Measurements from ENCODE around the gene UCN.
"Not testable (repeated sequence)": the region's sequence is repeated elsewhere in the genome, so short reads cannot be mapped to it uniquely, and the experiment has no call there.

UCN gene

GRCh38 chr2:27308359-27308881, at the start of gene UCN:
Gene UCN (minus strand): TSS chr2:27308445. CDS start chr2:27307895, 550 bp downstream.
- no peak for DNase-seq

- DNase-seq: peak; percentile 90
Observed at GRCh38 chr2:27356382-27357181, 48.3 kb upstream of the UCN start, which contains the start of gene GTF3C2. Gene GTF3C2 (minus strand): TSS chr2:27356764. CDS start chr2:27343554, 13,210 bp downstream.

GRCh38 chr2:27356056-27356381, 47.8 kb upstream of the UCN start:
- DNase-seq: no peak

GRCh38 chr2:27354597-27354927, 46.3 kb upstream of the UCN start:
- DNase-seq: no peak

- no peak for DNase-seq
Observed at GRCh38 chr2:27353762-27354596, 45.7 kb upstream of the UCN start.

- not testable (repeated sequence) for DNase-seq
Observed at GRCh38 chr2:27353386-27353761, 45.1 kb upstream of the UCN start.

GRCh38 chr2:27351802-27352598, 43.8 kb upstream of the UCN start:
- no peak for DNase-seq

GRCh38 chr2:27350106-27350693, 42.0 kb upstream of the UCN start:
- DNase-seq: no peak

GRCh38 chr2:27347641-27348040, 39.4 kb upstream of the UCN start:
- no peak for DNase-seq

- DNase-seq: no peak
Observed at GRCh38 chr2:27336173-27336572, 27.9 kb upstream of the UCN start.

- no peak for DNase-seq
Observed at GRCh38 chr2:27335311-27335710, 27.1 kb upstream of the UCN start.

- no peak for DNase-seq
Observed at GRCh38 chr2:27324720-27325119, 16.5 kb upstream of the UCN start.

- DNase-seq: no peak
Observed at GRCh38 chr2:27323596-27324285, 15.5 kb upstream of the UCN start.

- DNase-seq: peak; percentile 87
Observed at GRCh38 chr2:27322766-27323595, 14.7 kb upstream of the UCN start, which contains the start of gene MPV17. Gene MPV17 (minus strand): TSS chr2:27323097. CDS start chr2:27322517, 580 bp downstream.

- DNase-seq: no peak
Observed at GRCh38 chr2:27322301-27322765, 14.1 kb upstream of the UCN start.

GRCh38 chr2:27320958-27321543, 12.8 kb upstream of the UCN start:
- DNase-seq: no peak

- DNase-seq: not testable (repeated sequence)
Observed at GRCh38 chr2:27319839-27320238, 11.6 kb upstream of the UCN start.

- DNase-seq: no peak
Observed at GRCh38 chr2:27316655-27317412, 8.6 kb upstream of the UCN start.

GRCh38 chr2:27315122-27315521, 6.9 kb upstream of the UCN start:
- no peak for DNase-seq

GRCh38 chr2:27314709-27315108, 6.5 kb upstream of the UCN start:
- DNase-seq: no peak

Measured in stimulated activated CD4-positive, alpha-beta T cell treated with anti-CD3 and anti-CD28 coated beads, Interleukin-4, amount 100 ng/mL, for 1 hour (primary cell).